ENCODE measurements around the gene CCDC69. TPM values are rescaled to one million over a fixed set of nuclear protein-coding genes. Genes with fewer than 3 reads are reported as not detected.

Gene CCDC69
- total RNA-seq, 1 donor from 2014 or later: 79.0 TPM

DNA sequence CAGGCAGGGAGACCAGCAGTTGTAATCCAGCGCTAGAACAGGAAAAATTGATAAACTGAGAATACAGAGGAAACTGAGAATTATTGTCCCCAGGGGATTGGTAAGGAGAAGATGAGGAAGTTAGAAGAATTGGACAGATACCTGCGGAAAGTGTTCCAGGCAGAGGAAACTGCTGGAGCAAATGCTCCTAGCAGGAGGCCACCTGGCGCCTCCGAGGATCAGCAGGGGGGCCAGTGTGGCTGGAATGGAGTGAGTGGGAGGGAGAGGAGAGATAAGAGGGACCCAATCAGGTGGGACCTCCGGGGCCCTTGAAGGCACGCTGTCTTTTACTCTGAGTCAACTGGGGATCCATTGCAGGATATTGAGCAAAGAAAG, 65.6 kb downstream of the CCDC69 start:
- ATAC-seq: peak in 1 of 2 donors; percentile 50
- H3K36me3 ChIP-seq: no peaks in the 10 kb centered on the region
- DNase-seq: no peak
- peaks cover 40% of the 10 kb centered on the region for H3K4me1 ChIP-seq
- H3K27me3 ChIP-seq (ENCODE audit: low read depth): no peaks in the 10 kb centered on the region
- TF ChIP-seq, protein P1, sequence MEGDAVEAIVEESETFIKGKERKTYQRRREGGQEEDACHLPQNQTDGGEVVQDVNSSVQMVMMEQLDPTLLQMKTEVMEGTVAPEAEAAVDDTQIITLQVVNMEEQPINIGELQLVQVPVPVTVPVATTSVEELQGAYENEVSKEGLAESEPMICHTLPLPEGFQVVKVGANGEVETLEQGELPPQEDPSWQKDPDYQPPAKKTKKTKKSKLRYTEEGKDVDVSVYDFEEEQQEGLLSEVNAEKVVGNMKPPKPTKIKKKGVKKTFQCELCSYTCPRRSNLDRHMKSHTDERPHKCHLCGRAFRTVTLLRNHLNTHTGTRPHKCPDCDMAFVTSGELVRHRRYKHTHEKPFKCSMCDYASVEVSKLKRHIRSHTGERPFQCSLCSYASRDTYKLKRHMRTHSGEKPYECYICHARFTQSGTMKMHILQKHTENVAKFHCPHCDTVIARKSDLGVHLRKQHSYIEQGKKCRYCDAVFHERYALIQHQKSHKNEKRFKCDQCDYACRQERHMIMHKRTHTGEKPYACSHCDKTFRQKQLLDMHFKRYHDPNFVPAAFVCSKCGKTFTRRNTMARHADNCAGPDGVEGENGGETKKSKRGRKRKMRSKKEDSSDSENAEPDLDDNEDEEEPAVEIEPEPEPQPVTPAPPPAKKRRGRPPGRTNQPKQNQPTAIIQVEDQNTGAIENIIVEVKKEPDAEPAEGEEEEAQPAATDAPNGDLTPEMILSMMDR (IDR thresholded peaks at IDR 0.05): no peak
- intact Hi-C loops (cut with DNase I): loop anchor here (5.0 kb wide), 1 partner anchor 36 kb away; no protein-coding TSS in a partner anchor
- H3K4me3 ChIP-seq: peak overlapping the region; percentile 63
- no peaks in the 10 kb centered on the region for H3K9me3 ChIP-seq
- H3K27ac ChIP-seq: peak overlapping the region; percentile 84

- Histone ChIP-seq H3K4me3 (peak within 1 kb of the TSS; percentile 63), H3K27ac (peak within 1 kb of the TSS; percentile 84), H3K9me3 (no peaks in the 10 kb centered on the region), H3K27me3 (ENCODE audit: low read depth) (no peaks in the 10 kb centered on the region), H3K4me1 (peaks cover 42% of the 10 kb centered on the region), H3K36me3 (no peaks in the 10 kb centered on the region)
- ATAC-seq (peak; percentile 99 to 100), DNase-seq (peak; percentile 92)
- intact Hi-C loops (cut with DNase I): loop anchor here (5.0 kb wide), 1 partner anchor 35 kb away; no protein-coding TSS in a partner anchor
- TF ChIP-seq, protein P1 (IDR thresholded peaks at IDR 0.05): no peak
Measured at GRCh38 chr5:151157426-151158286, 66.2 kb downstream of the CCDC69 start, which contains the start of gene ANXA6. ANXA6 (minus strand) TSS chr5:151157779; CDS start chr5:151147901, 9,878 bp downstream.

DNA sequence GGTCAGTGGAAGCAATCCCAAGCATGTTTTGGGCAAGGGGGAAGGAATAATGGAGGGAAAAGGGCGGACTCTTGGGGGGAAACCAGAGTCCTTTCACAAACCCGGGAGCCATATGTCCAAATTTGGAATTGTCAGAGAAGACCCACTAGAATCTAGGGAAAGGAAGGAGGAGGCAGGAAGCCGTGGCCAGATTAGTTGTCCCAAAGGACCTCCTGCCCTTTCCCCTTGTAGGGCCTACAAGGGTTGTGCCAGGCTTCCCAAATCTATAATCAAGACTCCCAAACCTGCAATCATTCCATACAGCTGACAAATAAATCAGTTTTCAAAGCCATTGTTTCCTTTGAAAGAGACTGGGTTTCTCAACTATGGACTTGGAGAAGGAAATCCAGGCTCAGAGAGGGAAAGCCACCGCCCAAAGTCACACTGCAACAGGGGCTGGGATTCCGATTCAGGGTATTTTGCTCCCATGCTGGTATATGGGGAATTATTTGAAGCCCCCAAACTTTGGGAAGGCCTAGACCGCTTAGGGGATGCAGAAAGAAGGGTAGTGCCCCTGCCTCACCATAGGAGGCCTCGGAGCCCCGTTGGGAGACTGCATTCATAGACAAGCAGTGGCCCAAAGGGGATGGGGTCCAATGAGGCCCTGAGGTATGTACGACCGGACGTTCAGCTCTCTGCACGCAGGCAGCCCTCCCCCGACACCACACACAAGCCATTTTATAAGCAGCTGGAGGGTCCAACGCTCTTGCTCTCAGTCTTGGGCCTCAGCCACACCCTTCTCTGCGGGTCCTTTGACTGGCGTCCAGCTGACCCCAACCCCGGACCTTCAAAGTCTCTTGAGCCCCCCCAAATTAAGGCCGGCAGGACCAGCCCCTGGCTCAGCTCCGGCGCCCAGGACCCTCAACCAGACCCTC, 67.1 kb downstream of the CCDC69 start:
- ATAC-seq: peak; percentile 45 to 51
- H3K4me3 ChIP-seq: peak overlapping the region; percentile 63
- H3K9me3 ChIP-seq: no peaks in the 10 kb centered on the region
- H3K36me3 ChIP-seq: no peaks in the 10 kb centered on the region
- peaks cover 49% of the 10 kb centered on the region for H3K4me1 ChIP-seq
- TF ChIP-seq, protein P1 (IDR thresholded peaks at IDR 0.05): no peak
- no peaks in the 10 kb centered on the region for H3K27me3 ChIP-seq (ENCODE audit: low read depth)
- intact Hi-C loops (cut with DNase I): loop anchor here (5.0 kb wide), 1 partner anchor 34 kb away; no protein-coding TSS in a partner anchor
- H3K27ac ChIP-seq: peak overlapping the region; percentile 84
- no peak for DNase-seq

DNA sequence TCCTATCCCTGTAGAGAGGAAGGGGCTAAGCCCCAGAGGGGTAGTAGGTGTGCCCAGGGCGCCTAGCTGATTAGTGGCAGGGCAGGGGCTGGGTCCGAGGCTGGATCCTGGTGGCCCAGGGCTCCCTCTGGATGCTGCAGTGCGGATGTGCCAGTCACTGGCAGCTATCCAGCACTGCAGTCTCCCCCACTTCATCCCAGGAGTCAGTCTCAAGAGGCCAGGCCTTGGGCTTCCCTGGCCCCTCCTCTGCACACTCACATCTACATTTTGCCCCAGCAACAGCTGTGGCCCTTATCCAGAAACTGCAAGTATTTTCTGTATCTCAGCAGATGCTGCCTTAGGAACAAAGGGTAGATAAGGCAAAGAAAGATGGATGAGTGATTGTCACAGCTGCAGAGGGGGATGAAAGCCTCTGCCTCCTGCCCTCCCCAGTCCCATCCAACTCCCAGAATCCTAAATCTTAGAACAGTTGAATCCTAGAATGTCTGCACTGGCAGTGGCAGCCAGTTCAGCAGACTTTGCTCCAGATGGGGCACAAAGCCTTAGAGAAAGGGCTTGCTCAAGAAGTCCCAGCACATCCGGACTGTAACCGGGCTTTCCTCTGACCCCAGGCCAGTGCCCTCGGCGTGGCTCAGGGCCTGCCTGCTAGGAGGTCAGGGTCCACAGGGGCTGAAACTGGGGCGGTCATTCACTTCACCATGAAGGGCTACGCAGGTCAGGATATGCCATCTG, 68.0 kb downstream of the CCDC69 start:
- Histone ChIP-seq H3K9me3 (no peaks in the 10 kb centered on the region), H3K27ac (peak overlapping the region; percentile 84), H3K27me3 (ENCODE audit: low read depth) (no peaks in the 10 kb centered on the region), H3K4me1 (peaks cover 57% of the 10 kb centered on the region), H3K4me3 (peak overlapping the region; percentile 63), H3K36me3 (no peaks in the 10 kb centered on the region)
- no peak for DNase-seq
- ATAC-seq: no peak
- intact Hi-C loops (cut with DNase I): loop anchor here (5.0 kb wide), 1 partner anchor 34 kb away; no protein-coding TSS in a partner anchor
- TF ChIP-seq, protein P1 (IDR thresholded peaks at IDR 0.05): no peak
